ENCODE data around the gene KRTAP13-3.

- no peak for TF ChIP-seq JUND (IDR thresholded peaks at IDR 0.05)
- TF ChIP-seq CTCF (IDR thresholded peaks at IDR 0.05 in 2 of 3, conservative IDR thresholded peaks at IDR 0.05 in 1 of 3; ENCODE audit: borderline replicate concordance in 1 of 3, insufficient read depth in 1 of 3, low read depth in 2 of 3, low read length in 2 of 3): no peak
- no peak for TF ChIP-seq CBX3 (IDR thresholded peaks at IDR 0.05; ENCODE audit: low read depth)
- no peak for TF ChIP-seq POLR2AphosphoS5 (IDR thresholded peaks at IDR 0.05; ENCODE audit: low read depth, low read length)
- TF ChIP-seq FOSL1 (IDR thresholded peaks at IDR 0.05; ENCODE audit: low read depth): no peak
These were observed 34.2 kb downstream of the KRTAP13-3 start for GRCh38 chr21:30391492-30392025.

Data from HCT116 (cell line).